H9 (cell line): ENCODE measurements around the gene KCNK10. TPM values are rescaled to one million over a fixed set of nuclear protein-coding genes. Genes with fewer than 3 reads are reported as not detected.

Experiments used
- DNase-seq: peaks from one replicate; pipeline ENCODE4 v3.0.0-alpha.2; 2017
- H2AFZ ChIP-seq: one replicate; pipeline ENCODE4 v1.6.1; 2013; ENCODE audit warnings: mild to moderate bottlenecking, low read length, control low read depth, moderate library complexity
- H2AK5ac ChIP-seq: 2 replicates; pipeline ENCODE4 v1.6.1; 2013; ENCODE audit warnings: low read length, control low read depth, mixed read lengths; ENCODE audit not compliant: insufficient read length
- H2BK120ac ChIP-seq: one replicate; pipeline ENCODE4 v1.6.1; 2013; ENCODE audit warnings: low read depth, mild to moderate bottlenecking, low read length, control low read depth, inconsistent platforms; ENCODE audit not compliant: poor library complexity, severe bottlenecking
- H2BK12ac ChIP-seq: 2 replicates; pipeline ENCODE4 v1.6.1; 2013; ENCODE audit warnings: low read length, control low read depth, mixed read lengths, low read depth; ENCODE audit not compliant: insufficient read length
- H2BK15ac ChIP-seq: 2 replicates; pipeline ENCODE4 v1.6.1; 2013; ENCODE audit warnings: low read depth, low read length, control low read depth
- H2BK20ac ChIP-seq: one replicate; pipeline ENCODE4 v1.6.1; 2013; ENCODE audit warnings: low read depth, mild to moderate bottlenecking, low read length, control low read depth, inconsistent platforms; ENCODE audit not compliant: poor library complexity, severe bottlenecking
- H2BK5ac ChIP-seq: 2 replicates; pipeline ENCODE4 v1.6.1; 2013; ENCODE audit warnings: low read length, control low read depth, mixed read lengths; ENCODE audit not compliant: insufficient read length
- H3K14ac ChIP-seq: 2 replicates; pipeline ENCODE4 v1.6.1; 2013; ENCODE audit warnings: low read length, control low read depth; ENCODE audit not compliant: insufficient read depth
- H3K18ac ChIP-seq: 2 replicates; pipeline ENCODE4 v1.6.1; 2013; ENCODE audit warnings: low read depth, mild to moderate bottlenecking, mixed read lengths, low read length, control low read depth; ENCODE audit not compliant: insufficient read length
- H3K23ac ChIP-seq: 2 replicates; pipeline ENCODE4 v1.6.1; 2013; ENCODE audit warnings: low read length, control low read depth, mixed read lengths, low read depth; ENCODE audit not compliant: insufficient read length
- H3K23me2 ChIP-seq: 2 replicates; pipeline ENCODE4 v1.6.1; 2013; ENCODE audit warnings: low read depth, mild to moderate bottlenecking, mixed read lengths, low read length, control low read depth; ENCODE audit not compliant: insufficient read length, poor library complexity, severe bottlenecking
- H3K27ac ChIP-seq: 2 replicates; pipeline ENCODE4 v1.5.1; 2013; ENCODE audit warnings: low read length, control low read depth, mixed read lengths, low read depth; ENCODE audit not compliant: insufficient read length
- H3K27me3 ChIP-seq: 2 replicates; pipeline ENCODE4 v1.6.1; 2013; ENCODE audit warnings: low read length, control low read depth, inconsistent platforms; ENCODE audit not compliant: insufficient read depth
- H3K4ac ChIP-seq: 2 replicates; pipeline ENCODE4 v1.6.1; 2013; ENCODE audit warnings: low read depth, mild to moderate bottlenecking, control low read depth, inconsistent platforms, low read length, moderate library complexity
- H3K4me1 ChIP-seq: 2 replicates; pipeline ENCODE4 v1.6.1; 2013; ENCODE audit warnings: low read length, control low read depth, inconsistent platforms; ENCODE audit not compliant: insufficient read depth
- H3K4me2 ChIP-seq: 2 replicates; pipeline ENCODE4 v1.6.1; 2013; ENCODE audit warnings: low read length, control low read depth, mixed read lengths; ENCODE audit not compliant: insufficient read length, insufficient read depth
- H3K56ac ChIP-seq: 2 replicates; pipeline ENCODE4 v1.6.1; 2013; ENCODE audit warnings: low read depth, mild to moderate bottlenecking, mixed read lengths, low read length, control low read depth; ENCODE audit not compliant: insufficient read length
- H3K79me1 ChIP-seq: 2 replicates; pipeline ENCODE4 v1.6.1; 2013; ENCODE audit warnings: low read depth, mild to moderate bottlenecking, moderate library complexity, low read length, control low read depth, inconsistent platforms; ENCODE audit not compliant: insufficient read depth, poor library complexity, severe bottlenecking
- H3K79me2 ChIP-seq: 2 replicates; pipeline ENCODE4 v1.6.1; 2013; ENCODE audit warnings: low read length, control low read depth, inconsistent platforms; ENCODE audit not compliant: insufficient read depth
- H3K9ac ChIP-seq: 2 replicates; pipeline ENCODE4 v1.6.1; 2013; ENCODE audit warnings: low read length, control low read depth, mixed read lengths; ENCODE audit not compliant: insufficient read length; ENCODE audit errors: extremely low read depth
- H3K9me3 ChIP-seq: one replicate; pipeline ENCODE4 v1.6.1; 2013; ENCODE audit warnings: low read depth, low read length, inconsistent platforms; ENCODE audit not compliant: control insufficient read depth
- H3T11ph ChIP-seq: one replicate; pipeline ENCODE4 v1.6.1; 2013; ENCODE audit warnings: mild to moderate bottlenecking, low read length, control low read depth, inconsistent platforms
- H4K20me1 ChIP-seq: one replicate; pipeline ENCODE4 v1.6.1; 2013; ENCODE audit not compliant: control insufficient read depth, insufficient read length, insufficient read depth
- H4K5ac ChIP-seq: 2 replicates; pipeline ENCODE4 v1.6.1; 2013; ENCODE audit warnings: low read depth, mild to moderate bottlenecking, mixed read lengths, low read length, control low read depth; ENCODE audit not compliant: insufficient read length
- H4K8ac ChIP-seq: replicated peaks from 2 replicates; pipeline ENCODE4 v1.6.1; 2013; ENCODE audit warnings: low read length, control low read depth, mixed read lengths, low read depth; ENCODE audit not compliant: insufficient read length
- H4K91ac ChIP-seq: 2 replicates; pipeline ENCODE4 v1.6.1; 2013; ENCODE audit warnings: low read depth, mild to moderate bottlenecking, moderate library complexity, mixed read lengths, low read length, control low read depth; ENCODE audit not compliant: insufficient read length
- H3K27ac Mint-ChIP-seq, 3 experiments: 2 replicates in 2 of 3; 3 replicates in 1 of 3; pipeline ENCODE4 v1.8.0; 2020 to 2021; ENCODE audit warnings: mixed read lengths in 3 of 3, mild to moderate bottlenecking in 1 of 3, moderate library complexity in 1 of 3
- H3K27me3 Mint-ChIP-seq: 2 replicates; pipeline ENCODE4 v1.8.0; 2021; ENCODE audit warnings: low read depth, mild to moderate bottlenecking, moderate library complexity, mixed read lengths
- H3K36me3 Mint-ChIP-seq, 3 experiments: 2 replicates in 2 of 3; 3 replicates in 1 of 3; pipeline ENCODE4 v1.8.0; 2020 to 2021; ENCODE audit warnings: low read depth in 3 of 3, mixed read lengths in 3 of 3; ENCODE audit not compliant: insufficient read depth in 1 of 3
- H3K4me1 Mint-ChIP-seq, 2 experiments: 2 replicates each; pipeline ENCODE4 v1.8.0; 2020; ENCODE audit warnings: mixed read lengths in 2 of 2
- H3K4me3 Mint-ChIP-seq, 2 experiments: 2 replicates in 1 of 2; 3 replicates in 1 of 2; pipeline ENCODE4 v1.8.0; 2020 to 2021; ENCODE audit warnings: mild to moderate bottlenecking in 2 of 2, mixed read lengths in 2 of 2, moderate library complexity in 1 of 2
- H3K9me3 Mint-ChIP-seq, 2 experiments: 2 replicates in 1 of 2; 3 replicates in 1 of 2; pipeline ENCODE4 v1.8.0; 2020; ENCODE audit warnings: mild to moderate bottlenecking in 2 of 2, mixed read lengths in 2 of 2, moderate library complexity in 1 of 2
- CTCF ChIP-seq: fragments of 200-600 bp; sonication (generic); conservative IDR thresholded peaks from 3 replicates; pipeline ENCODE4 v1.8.0; 2021; ENCODE audit warnings: antibody characterized with exemption, mild to moderate bottlenecking
- WGBS: extraction: QIAGEN DNeasy Blood & Tissue Kit; methylation state at CpG from one replicate; pipeline ENCODE4 v1.1.7; 2013; ENCODE audit warnings: missing lambda C conversion rate, low lambda C conversion rate, mixed read lengths; ENCODE audit not compliant: insufficient read length; ENCODE audit errors: extremely low coverage; 5-methylcytosine and 5-hydroxymethylcytosine counted together
- total RNA-seq: library from RNA; stranded (reverse); gene quantifications from 2 replicates; pipeline ENCODE4 v1.2.1, GENCODE V29; 2021

KCNK10 gene
- total RNA-seq, 1 experiment from 2014 or later = 0.33 TPM

GRCh38 chr14:88318406-88318805 is 4.7 kb downstream of the KCNK10 start:
- Histone ChIP-seq H3K4me1 (no peaks in the 10 kb centered on the region; the same call in 1 of the 2 replicates), H3K56ac (no peak overlapping the region), H4K20me1 (no peaks in the 10 kb centered on the region), H2BK120ac (no peak overlapping the region), H3K27ac (no peak overlapping the region), H3K27me3 (peaks cover 15% of the 10 kb centered on the region; the same call in 1 of the 2 replicates), H3K4ac (no peak overlapping the region), H2BK15ac (no peak overlapping the region), H3K23me2 (peaks cover 6% of the 10 kb centered on the region), H3K4me2 (no peak overlapping the region), H4K5ac (no peak overlapping the region), H3K18ac (no peak overlapping the region), H3K79me1 (no peaks in the 10 kb centered on the region), H2AK5ac (no peak overlapping the region), H2AFZ (no peak overlapping the region), H3T11ph (no peak overlapping the region), H2BK20ac (no peak overlapping the region), H4K91ac (no peak overlapping the region), H2BK5ac (no peak overlapping the region), H2BK12ac (no peak overlapping the region), H3K14ac (no peak overlapping the region), H3K23ac (no peak overlapping the region), H3K9me3 (no peaks in the 10 kb centered on the region), H4K8ac (no peak overlapping the region), H3K79me2 (no peaks in the 10 kb centered on the region), H3K9ac (no peak overlapping the region)
- peaks cover 0 to 2% (median 0%) of the 10 kb centered on the region in 3 experiments; a peak in 2 of 7 replicates for H3K36me3 Mint-ChIP-seq
- no peak overlapping the region for H3K4me3 Mint-ChIP-seq
- H3K4me1 Mint-ChIP-seq = no peaks in the 10 kb centered on the region
- no peak overlapping the region for H3K27ac Mint-ChIP-seq
- WGBS = no CpG with 5 or more reads among the region's 4 CpGs
- peaks cover 0 to 7% of the 10 kb centered on the region in 2 experiments; a peak in 3 of 5 replicates for H3K9me3 Mint-ChIP-seq
- no peak for TF ChIP-seq CTCF
- DNase-seq = no peak
- peaks cover 2% of the 10 kb centered on the region for H3K27me3 Mint-ChIP-seq
